NCI-H1092 (cell line): Measurements from ENCODE around the gene XPNPEP2.
"Not testable (repeated sequence)": the region's sequence is repeated elsewhere in the genome, so short reads cannot be mapped to it uniquely, and the experiment has no call there.

Experiments used
- DNase-seq: peaks from one replicate; lab custom pipeline; 2025; lab: John Stamatoyannopoulos, UW

Gene XPNPEP2

DNA sequence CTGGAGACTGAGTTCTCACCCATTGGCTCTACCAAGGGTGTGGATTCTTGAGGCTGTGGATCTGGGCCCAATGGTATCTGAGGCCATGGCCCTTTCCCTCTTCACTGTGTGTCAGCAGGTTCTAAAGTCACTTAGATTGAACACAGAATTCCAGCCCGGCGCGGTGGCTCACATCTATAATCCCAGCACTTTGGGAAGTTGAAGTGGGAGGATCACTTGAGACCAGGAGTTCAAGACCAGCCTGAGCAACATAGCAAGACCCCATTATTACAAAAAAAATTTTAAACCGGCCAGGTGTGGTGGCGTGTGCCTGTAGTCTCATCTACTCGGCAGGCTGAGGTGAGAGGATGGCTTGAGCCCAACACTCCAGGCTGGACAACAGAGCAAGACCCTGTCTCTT, 18.0 kb upstream of the XPNPEP2 start:
- DNase-seq: no peak

DNA sequence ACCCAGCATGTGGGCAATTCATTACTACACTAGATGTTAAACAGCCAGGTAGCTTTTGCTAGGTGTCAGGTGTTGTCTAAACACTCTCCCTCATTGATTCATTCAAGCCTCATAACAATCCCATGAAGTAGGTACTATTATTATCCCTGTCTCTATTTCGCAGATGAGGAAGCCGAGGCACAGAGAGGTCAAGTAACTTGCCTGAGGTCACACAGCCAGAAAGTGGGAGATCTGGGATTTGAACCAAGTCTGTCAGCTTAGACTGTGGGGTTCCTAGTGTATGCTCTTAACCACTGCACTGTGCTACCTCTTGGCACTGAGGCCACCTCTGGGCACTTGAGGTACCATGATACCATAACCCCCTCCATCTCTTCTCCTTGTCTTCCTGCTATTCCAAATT, 17.4 kb upstream of the XPNPEP2 start:
- DNase-seq: no peak

- DNase-seq: no peak
These were observed 16.9 kb upstream of the XPNPEP2 start for GRCh38 chrX:129721870-129722269.

- no peak for DNase-seq
These were observed 15.3 kb upstream of the XPNPEP2 start for GRCh38 chrX:129723511-129723910.

DNA sequence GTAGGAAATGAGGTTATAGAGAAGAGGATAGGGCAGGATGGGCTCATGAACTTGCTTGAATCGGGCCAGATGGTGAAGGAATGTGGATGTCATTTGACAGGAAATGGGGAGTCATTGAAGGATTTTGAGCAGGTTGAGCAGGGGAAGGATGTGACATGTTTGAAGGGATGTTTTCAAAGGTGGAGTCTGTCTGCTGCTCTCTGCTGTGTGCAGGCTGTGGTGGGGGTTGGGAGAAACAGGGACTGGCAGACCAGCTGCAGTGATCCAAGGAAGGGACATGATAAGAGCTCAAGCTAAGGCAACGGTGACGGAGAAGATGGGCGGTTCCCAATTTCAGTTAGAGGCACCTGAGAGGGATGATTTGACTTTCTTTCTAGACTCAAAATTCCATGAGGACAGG, 14.0 kb upstream of the XPNPEP2 start:
- DNase-seq: no peak

DNA sequence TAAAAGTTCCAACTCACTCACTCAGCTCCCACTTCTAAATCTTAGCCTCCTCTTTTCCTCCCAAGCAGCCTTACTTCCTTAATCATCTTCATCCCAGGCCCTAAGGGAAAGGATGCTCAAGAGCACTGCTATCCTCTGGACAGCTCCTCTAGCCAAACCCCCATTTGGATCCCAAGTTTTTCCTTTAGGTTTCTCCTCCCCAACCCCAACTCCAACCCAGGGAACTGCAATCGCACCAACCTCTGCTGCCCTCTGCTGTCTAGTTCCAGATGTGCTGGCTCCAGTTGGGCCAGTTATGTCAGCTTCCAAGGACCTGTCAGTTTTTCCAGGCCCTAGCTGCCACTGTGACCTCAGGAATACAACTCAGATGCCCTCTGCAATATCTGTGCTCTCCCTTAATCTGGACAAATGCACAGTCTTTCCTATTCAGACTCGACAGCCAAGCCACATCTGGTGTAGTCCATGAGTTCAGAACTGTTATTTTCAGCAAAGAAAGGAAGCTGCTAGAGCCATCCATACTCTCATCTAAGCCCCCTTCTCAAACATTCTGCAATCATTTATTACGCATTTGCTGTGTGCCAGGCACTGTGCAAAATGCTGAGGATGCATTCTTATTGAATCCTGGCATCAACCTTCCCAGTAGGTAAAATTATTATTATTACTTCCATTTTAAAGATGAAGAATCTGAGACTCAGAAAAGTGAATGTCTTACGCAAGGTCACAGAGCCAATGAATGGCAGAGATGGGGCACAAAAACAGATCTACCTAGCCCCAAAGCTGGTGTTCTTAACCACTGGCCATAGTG, 12.3 kb upstream of the XPNPEP2 start:
- peak; percentile 62 for DNase-seq

DNA sequence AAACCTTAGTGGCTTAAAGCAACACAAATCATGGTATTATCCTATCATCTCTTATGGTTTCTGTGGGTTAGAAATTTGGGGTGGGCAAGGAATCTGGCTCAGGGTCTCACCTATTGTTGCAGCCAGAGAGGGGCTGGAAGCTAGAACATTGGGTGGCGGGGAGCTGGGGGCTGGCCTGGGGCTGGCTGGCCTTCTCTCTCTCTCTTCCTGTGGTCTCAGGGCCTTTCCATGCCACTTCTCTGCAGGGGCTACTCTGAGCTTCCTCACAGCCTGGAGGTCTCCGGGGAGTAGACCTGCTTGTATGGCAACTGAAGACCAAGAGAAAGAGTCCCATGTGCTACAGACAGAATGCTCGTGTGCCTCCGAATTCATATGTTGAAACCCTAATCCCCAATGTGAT, 10.7 kb upstream of the XPNPEP2 start:
- DNase-seq: no peak

GRCh38 chrX:129731228-129731627, 7.6 kb upstream of the XPNPEP2 start:
- no peak for DNase-seq

DNA sequence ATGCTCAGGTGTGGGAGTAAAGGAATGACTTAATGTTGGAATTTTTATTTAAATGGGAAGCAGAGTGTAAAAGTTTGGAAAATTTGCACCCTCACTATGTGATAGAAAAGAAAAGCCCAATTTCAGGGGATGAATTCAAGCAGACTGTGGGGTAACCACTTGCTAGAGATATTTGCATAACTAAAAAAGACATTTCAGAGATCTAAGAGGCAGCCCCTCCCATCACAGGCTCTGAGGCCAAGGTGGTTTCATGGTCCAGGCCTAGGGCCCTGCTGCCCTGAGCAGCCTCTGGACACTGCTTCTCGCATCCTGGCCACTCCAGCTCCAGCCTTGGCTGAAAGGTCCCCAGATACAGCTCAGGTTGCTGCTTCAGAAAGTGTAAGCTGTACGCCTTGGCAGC, 5.9 kb upstream of the XPNPEP2 start:
- no peak for DNase-seq

GRCh38 chrX:129733335-129733734, 5.4 kb upstream of the XPNPEP2 start:
- DNase-seq: no peak

DNA sequence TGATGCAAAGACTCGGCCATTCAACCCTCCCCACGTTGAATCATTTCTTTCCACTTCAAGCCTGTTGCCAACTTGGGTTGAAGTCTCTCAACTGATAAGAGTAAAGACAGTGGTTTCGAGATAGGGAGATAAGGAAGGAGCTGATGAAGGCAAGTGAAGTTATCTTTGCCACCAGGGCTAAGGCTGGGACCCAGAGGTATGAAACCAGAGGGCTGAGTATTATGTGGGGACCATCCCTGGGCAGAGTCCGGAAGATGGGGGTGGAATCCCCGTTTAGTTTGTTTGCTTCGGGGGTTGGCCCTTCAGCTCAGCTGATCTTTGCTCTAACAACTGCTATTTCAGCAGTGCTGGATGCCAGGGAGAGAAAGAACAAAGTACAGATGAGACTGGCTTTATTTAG, 2.3 kb upstream of the XPNPEP2 start:
- DNase-seq: no peak

DNA sequence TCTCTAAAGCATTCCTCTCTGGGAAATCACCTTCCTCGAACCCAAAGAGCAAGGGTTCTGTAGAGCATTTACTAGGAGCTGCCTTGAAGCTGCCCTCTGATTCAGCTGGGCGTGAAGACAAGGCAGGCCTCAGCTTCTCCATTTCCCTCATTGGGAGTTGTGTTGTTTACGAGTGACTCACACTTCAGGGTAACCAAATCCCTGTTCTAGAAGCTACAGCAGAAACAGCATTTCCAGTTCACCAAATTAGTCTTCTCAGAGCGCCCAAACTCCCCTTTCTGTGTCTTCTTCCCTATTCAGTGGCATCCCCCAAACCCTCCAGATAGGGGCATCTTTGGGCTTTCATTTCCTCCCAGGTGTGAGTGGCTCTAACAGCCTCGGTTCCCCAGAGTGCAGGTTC, 863 bp upstream of the XPNPEP2 start:
- DNase-seq: no peak

GRCh38 chrX:129739578-129739977, 799 bp downstream of the XPNPEP2 start:
- no peak for DNase-seq

DNA sequence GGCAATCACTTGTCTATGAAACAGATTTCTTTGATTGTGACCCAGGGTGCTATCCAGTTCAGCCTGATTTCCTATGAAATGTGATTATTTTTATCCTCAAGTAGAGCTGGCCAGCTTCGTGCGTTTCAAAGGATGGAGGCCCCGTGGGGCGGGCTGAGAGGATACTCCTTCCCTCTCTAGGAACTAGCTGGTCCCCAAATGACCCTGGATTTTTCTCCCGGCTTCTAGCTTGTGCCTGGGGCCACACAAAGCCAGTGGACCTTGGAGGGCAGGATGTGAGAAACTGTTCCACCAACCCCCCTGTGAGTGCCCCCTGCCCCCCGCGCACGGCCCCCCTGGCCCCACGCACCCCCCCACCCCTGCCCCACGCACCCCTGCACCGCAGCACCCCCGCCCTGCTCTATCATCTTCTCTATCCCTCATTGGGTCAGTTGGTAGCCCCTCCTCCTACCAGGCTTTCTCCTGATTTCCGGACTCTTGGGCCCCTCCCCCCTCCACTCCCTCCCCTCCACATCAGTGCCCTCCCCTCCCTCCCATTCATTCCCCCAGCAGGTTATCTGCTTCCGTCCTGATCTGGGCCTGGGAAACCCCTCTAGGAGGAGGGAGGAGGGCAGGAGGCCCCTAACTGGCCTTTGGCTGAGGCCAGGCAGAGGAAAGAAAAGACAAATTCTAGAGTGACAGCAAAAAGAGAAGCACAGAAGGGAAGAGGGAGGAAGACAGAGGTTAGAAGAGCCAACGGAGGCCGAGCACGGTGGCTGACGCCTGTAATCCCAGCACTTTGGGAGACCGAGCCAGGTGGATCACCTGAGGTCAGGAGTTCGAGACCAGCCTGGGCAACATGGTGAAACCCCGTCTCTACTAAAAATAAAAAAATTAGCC, 3.3 kb downstream of the XPNPEP2 start:
- no peak for DNase-seq

GRCh38 chrX:129742759-129743152, 4.0 kb downstream of the XPNPEP2 start:
- DNase-seq: not testable (repeated sequence)

- DNase-seq: no peak
These were observed 5.0 kb downstream of the XPNPEP2 start for GRCh38 chrX:129743821-129744220.

- no peak for DNase-seq
These were observed 6.1 kb downstream of the XPNPEP2 start for GRCh38 chrX:129744861-129745321.

GRCh38 chrX:129746557-129747470, 8.0 kb downstream of the XPNPEP2 start:
- no peak for DNase-seq

DNA sequence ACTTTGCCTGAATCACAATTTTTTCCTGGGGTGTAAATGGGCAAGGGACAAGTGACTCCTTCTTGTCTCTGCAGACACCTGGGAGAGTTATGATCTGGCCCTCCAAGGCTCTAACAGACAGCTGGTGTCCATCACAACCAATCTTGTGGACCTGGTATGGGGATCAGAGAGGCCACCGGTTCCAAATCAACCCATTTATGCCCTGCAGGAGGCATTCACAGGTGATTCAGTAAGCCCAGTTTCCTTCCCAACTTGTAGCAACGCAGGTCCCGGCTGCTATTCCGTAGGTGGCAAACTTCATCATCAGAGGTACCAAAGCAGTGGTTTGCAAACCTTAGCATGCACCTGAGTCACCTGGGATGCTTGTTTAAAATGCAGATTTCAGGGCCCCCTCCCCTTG, 8.8 kb downstream of the XPNPEP2 start:
- DNase-seq: no peak

GRCh38 chrX:129748305-129748704, 9.5 kb downstream of the XPNPEP2 start:
- DNase-seq: no peak

GRCh38 chrX:129749069-129749468, 10.3 kb downstream of the XPNPEP2 start:
- no peak for DNase-seq

GRCh38 chrX:129750971-129751370, 12.2 kb downstream of the XPNPEP2 start:
- DNase-seq: no peak
